ENCODE data around the gene ANKRD39. TPM values are rescaled to one million over a fixed set of nuclear protein-coding genes. Genes with fewer than 3 reads are reported as not detected.

The ANKRD39 gene
- total and polyA plus RNA-seq, 3 donors from 2014 or later = 8.9 to 16.4 (median 13.9) TPM

DNA sequence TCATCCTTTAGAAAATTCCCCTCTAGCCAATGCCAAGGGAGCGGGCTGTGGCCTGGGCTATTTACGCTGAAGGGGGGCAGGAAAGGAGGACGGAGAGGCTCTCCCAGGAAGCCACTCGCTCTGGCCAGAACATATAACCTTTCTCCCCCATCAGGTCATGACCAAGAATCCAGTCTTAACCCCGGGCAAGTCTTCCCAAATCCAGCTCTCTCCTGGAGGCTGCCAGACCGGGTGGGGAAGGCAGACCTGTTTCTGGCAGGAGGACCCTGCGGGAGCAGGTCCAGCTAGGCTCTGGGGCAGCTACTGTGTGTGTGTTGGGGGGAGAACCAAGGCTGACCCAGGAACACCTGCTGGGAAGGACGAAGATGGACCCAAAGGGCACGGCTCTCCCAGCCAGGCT lies 25.5 kb upstream of the ANKRD39 start:
- TF ChIP-seq CTCF (IDR thresholded peaks at IDR 0.05) = no peak
- no peak for TF ChIP-seq POLR2A (IDR thresholded peaks at IDR 0.05)
- DNase-seq = no peak
- H3K27ac ChIP-seq = no peak overlapping the region

DNA sequence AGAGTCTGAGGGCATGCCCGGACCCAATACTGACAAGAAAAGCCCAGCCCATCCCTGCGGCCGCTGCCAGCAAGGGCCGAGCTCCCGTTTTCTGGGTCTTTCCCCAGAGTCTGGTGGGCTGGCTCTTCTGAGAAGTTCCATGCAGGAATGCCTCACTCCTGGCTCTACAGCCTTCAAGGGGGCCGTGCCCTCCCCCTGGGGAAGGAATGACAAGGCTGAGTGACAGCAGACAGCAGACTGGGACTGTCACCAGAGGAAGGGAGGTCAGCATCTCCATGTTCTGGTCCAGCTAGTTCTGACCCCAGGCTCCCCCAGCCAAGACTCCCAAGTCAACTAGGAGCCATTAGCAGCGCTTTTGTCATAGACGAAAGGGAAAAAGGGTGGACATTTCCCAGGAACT lies 25.1 kb upstream of the ANKRD39 start:
- peaks cover 13% of the 10 kb centered on the region for H3K4me1 ChIP-seq
- H3K27me3 ChIP-seq = no peaks in the 10 kb centered on the region
- 91 to 95% methylated on average over 8 of the region's 8 CpGs for WGBS, 2 donors
- no peaks in the 10 kb centered on the region for H3K36me3 ChIP-seq (ENCODE audit: low read depth, missing control alignments)
- intact Hi-C loops (cut with DNase I; ENCODE audit: low total_unique reads) = no loop called here
- TF ChIP-seq CTCF (IDR thresholded peaks at IDR 0.05) = no peak
- no peak for TF ChIP-seq POLR2A (IDR thresholded peaks at IDR 0.05)
- H3K9me3 ChIP-seq = no peaks in the 10 kb centered on the region
- no peak for DNase-seq
- no peak overlapping the region for H3K4me3 ChIP-seq
- no peak overlapping the region for H3K27ac ChIP-seq

More for the DNA sequence above, 25.5 kb upstream of the ANKRD39 start:
- H3K4me1 ChIP-seq = peaks cover 16% of the 10 kb centered on the region
- no peaks in the 10 kb centered on the region for H3K9me3 ChIP-seq
- no peak overlapping the region for H3K4me3 ChIP-seq
- H3K27me3 ChIP-seq = no peaks in the 10 kb centered on the region
- intact Hi-C loops (cut with DNase I; ENCODE audit: low total_unique reads) = no loop called here
- no peaks in the 10 kb centered on the region for H3K36me3 ChIP-seq (ENCODE audit: low read depth, missing control alignments)
- WGBS, 2 donors = 87 to 90% methylated on average over 5 to 8 of the region's 9 CpGs

- WGBS, 2 donors = 73 to 77% methylated on average over 6 to 12 of the region's 12 CpGs
- no peaks in the 10 kb centered on the region for H3K9me3 ChIP-seq
- no peaks in the 10 kb centered on the region for H3K27me3 ChIP-seq
- no peak overlapping the region for H3K4me3 ChIP-seq
- peaks cover 6% of the 10 kb centered on the region for H3K4me1 ChIP-seq
- intact Hi-C loops (cut with DNase I; ENCODE audit: low total_unique reads) = no loop called here
- DNase-seq = no peak
- H3K36me3 ChIP-seq (ENCODE audit: low read depth, missing control alignments) = no peaks in the 10 kb centered on the region
- TF ChIP-seq CTCF (IDR thresholded peaks at IDR 0.05) = no peak
- TF ChIP-seq POLR2A (IDR thresholded peaks at IDR 0.05) = no peak
- no peak overlapping the region for H3K27ac ChIP-seq
Observed at GRCh38 chr2:96882230-96882629, 24.4 kb upstream of the ANKRD39 start.

DNA sequence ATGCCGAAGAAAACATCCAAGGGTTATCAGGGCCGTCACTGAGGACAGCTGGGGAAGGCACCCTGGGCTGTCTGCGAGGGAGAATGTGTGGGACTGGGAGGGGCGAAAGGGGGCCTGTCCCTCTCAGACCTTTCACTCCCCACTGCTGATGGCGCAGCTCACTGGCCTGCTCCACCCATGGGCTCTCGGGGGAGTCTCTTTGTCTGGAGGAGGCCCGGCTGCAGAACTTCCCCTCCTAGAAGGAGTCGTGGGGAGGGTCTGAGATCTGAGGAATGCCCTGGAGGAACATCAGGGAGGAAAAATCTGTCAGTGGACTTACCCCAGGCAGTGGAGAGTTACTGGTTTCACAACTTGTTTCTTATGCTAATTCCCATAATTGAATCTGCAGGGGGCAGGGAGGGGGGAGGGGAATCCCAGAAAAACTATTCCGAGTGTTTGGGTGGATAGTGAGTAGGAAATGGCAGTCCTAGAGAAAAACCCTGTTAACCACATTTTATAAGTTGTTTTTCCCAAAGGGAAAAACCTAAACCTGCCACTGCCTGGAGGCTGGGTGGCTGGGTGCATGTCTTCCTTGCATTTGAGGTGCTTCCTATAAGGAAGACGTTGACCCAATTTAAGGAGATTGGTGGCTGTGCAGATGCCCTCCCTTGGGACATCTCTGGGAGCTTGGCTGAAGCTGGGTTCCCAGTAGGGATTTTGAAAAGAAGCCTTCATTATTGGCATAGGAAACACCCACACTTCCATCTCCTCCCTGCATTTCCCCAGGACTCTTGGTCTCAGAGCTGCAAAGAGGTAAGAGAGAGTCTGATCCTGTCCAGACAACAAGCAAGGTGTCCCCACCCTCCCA lies 23.8 kb upstream of the ANKRD39 start:
- TF ChIP-seq CTCF (IDR thresholded peaks at IDR 0.05) (no peak), POLR2A (IDR thresholded peaks at IDR 0.05) (no peak)
- Histone ChIP-seq H3K27ac (no peak overlapping the region), H3K36me3 (ENCODE audit: low read depth, missing control alignments) (no peaks in the 10 kb centered on the region), H3K4me3 (no peak overlapping the region), H3K27me3 (no peaks in the 10 kb centered on the region), H3K4me1 (peaks cover 5% of the 10 kb centered on the region), H3K9me3 (no peaks in the 10 kb centered on the region)
- intact Hi-C loops (cut with DNase I; ENCODE audit: low total_unique reads) = no loop called here
- DNase-seq = no peak
- 72 to 75% methylated on average over 9 to 10 of the region's 10 CpGs for WGBS, 2 donors

DNA sequence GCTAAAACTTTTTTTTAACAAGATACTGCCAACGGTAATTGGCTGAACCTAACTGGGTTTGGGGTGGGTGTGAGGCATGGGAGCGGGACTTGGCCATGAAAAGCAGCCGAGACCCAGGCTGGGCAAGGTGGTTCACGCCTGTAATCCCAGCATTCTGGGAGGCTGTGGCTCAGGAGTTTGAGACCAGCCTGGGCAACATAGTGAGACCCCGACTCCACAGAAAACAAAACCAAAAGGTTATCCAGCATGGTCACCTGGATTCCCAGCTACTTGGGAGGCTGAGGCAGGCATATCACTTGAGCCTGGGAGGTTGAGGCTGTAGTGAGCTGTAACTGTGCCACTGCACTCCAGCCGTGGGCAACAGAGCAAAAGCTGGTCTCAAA lies 23.1 kb upstream of the ANKRD39 start:
- TF ChIP-seq POLR2A (IDR thresholded peaks at IDR 0.05) (no peak), CTCF (IDR thresholded peaks at IDR 0.05) (no peak)
- Histone ChIP-seq H3K9me3 (no peaks in the 10 kb centered on the region), H3K27ac (no peak overlapping the region), H3K4me1 (peaks cover 5% of the 10 kb centered on the region), H3K27me3 (no peaks in the 10 kb centered on the region), H3K36me3 (ENCODE audit: low read depth, missing control alignments) (no peaks in the 10 kb centered on the region), H3K4me3 (no peak overlapping the region)
- 89 to 96% methylated on average over 6 of the region's 6 CpGs for WGBS, 2 donors
- no peak for DNase-seq
- intact Hi-C loops (cut with DNase I; ENCODE audit: low total_unique reads) = no loop called here

Measured in testis (tissue), 3 donors.